ENCODE measurements around the gene LYPD6B.

Gene LYPD6B

DNA sequence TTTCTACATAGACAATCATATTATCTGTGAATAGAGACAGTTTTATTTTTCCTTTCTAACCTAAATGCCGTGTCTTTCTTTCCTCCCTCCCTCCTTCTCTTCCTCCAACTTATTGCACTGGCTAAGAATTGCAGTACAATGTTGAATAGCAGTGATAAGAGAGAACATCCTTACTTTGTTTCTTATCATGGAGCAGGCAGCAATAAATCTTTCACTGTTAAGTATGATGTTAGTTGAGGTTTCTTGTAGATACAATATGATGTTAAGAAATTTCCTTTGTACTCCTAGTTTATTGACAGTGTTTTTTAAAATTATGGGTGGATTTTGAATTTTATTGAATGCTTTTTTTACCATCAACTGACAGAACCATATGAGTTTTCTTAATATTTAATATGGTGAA is 6.0 kb downstream of the LYPD6B start:
- DNase-seq: no peak

DNA sequence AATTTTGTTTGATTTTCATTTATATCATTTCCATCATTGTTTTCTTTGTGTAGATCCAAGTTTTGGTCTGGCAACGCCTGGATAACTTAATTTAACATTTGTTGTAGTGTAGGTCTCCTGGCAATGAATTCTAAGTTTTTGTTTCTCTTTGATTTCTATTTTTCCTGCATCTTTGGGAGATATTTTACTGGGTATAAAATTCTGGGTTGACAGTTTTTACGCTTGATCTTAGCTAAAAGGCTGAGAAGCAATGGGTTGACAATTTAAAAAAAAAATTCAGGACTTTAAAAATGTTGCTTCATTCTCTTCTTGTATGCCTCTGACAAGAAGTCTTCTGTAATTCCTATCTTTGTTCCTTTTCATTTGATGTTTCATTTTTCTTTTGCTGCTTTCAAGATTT is 8.6 kb downstream of the LYPD6B start:
- no peak for DNase-seq

DNA sequence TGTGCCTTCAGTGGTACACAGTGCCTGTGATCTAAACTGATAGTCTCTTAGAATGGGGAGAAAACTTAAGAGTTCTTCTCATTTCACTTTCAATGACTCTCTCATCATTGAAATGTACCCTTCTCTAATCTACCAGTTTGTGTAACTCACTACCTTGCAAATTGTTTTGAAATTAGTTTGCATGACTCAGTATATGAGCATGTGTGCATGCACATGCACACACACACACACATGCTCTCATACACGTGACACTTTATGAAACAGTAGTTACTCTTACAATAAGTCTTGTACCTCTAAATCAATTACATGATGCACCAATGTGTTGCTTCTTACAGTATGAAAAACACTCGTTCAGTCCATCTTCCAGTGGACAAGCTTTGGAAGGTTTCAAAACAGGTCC is 10.6 kb downstream of the LYPD6B start:
- no peak for DNase-seq

DNA sequence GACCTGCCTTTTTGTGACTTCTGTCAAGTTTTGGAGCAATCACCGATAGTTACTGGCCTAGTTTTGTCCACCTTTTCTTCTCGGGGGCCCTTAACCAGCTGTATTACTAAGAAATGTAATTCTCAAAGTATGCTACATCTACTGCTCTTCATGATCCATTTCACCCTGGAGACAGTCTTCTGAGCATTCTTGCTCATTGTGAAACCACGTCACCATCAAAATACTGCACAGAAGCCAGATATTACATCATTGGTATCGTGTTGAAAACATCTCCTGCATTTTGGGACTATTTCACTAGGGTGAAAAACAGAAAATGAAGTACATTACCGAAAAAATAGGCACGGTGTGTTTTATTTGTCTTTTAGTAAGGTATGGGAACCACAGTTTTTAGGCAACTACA is 11.7 kb downstream of the LYPD6B start:
- no peak for DNase-seq

DNA sequence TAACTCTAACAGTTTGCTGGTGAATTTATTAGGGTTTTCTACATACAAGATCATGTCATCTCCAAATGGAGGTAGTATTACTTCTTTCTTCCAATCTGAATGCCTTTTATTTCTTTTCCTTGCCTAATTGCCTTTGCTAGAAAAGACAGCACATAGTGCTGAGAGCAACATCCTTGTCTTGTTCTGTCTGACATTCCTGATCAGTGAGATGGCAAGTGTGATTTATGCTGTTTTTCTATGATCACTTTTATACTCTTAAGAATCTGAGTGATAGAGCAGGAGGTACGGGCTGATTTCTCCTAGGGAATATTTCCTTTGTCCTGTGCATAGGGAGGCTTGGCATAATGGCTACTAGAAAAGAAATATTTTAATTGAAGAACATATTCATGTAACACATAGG is 17.3 kb downstream of the LYPD6B start:
- DNase-seq: no peak

DNA sequence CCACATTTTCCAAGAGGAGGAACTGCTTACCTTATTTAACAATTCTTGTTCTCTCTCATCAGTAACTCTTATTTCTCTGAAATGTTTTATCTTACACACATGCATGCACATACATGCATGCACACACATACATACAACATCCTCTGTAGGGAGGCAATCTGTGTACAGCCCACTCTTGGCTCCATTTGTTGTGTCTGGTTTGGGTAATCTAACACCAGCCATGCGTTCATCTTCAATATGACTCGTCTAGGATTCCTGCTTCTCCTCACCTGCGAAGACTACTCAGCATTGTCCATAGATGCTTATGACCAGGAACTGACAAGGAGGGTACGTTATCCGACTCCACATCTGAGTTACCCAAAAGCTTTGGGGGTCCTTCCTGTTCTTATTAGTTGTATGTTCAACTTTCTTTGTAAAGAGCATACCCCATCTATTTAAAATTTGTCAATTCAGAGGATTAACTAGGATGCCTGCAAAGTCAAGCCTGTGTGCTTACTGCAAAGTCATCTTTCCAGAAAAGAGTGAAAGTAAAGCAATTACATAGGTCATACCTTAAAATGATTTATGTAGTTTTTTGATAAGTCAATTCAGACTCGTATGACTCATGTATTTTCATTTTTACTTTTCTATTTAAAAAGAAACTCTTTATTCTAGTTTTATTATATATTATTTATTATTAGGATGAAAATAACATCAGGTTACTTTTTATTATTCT is 18.2 kb downstream of the LYPD6B start:
- DNase-seq: no peak

DNA sequence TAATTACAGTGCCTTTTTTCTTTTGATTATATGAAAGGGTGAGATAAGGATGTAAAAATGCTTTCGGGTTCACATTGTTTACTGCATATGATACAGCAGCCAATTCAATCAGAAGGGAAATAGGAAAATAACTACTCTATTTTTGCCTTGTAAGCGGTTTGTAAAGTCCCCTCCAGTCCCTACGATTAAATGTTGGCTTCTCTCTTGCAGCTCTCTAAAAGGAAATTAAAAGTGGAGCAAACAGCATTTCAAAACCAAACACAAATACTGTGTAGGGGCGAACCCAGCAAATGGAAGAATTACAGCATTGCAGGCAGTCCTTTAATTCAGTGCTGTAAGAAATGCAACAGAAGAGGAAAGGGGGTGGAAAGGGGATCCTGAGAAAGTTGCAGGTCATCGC is 18.9 kb downstream of the LYPD6B start:
- DNase-seq: no peak

DNA sequence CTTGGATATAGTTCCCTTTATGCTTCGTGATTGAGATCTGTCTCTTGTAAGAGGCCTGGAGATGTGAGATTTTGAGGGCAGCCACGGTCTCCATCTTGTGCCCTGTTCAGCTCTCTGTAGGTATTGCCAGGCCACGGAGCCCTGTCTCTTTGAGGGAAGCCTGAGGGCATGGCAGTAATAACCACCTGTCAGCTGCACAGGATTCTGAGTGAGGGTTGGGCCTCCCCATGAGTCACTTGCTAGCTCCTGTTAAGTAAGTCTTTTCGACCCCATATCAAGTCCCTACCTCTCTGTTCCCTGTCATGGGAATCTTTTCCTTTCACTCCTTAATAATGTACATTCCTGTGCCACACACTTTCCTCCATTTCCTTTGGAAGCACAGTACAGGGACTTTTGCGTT is 20.4 kb downstream of the LYPD6B start:
- no peak for DNase-seq

DNA sequence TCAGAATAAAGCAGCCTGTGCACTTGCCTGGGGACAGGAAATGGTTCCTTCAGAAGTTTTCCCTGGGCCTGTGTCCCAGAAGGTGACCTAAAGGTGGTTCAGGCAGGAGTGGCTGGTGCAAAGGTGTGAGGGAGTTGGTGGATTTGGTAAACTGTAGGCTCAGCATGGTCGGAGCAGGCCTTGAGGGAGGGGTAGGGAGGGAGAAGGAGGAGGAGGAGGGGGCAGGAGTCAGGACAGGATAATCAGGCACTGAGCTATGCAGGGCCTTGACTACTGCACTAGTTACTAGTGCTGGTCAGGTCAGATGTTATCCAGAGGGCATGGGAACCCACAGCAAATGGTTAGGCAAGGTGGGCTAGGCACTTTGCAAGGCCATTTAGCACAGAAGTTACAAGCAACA is 21.3 kb downstream of the LYPD6B start:
- no peak for DNase-seq

DNA sequence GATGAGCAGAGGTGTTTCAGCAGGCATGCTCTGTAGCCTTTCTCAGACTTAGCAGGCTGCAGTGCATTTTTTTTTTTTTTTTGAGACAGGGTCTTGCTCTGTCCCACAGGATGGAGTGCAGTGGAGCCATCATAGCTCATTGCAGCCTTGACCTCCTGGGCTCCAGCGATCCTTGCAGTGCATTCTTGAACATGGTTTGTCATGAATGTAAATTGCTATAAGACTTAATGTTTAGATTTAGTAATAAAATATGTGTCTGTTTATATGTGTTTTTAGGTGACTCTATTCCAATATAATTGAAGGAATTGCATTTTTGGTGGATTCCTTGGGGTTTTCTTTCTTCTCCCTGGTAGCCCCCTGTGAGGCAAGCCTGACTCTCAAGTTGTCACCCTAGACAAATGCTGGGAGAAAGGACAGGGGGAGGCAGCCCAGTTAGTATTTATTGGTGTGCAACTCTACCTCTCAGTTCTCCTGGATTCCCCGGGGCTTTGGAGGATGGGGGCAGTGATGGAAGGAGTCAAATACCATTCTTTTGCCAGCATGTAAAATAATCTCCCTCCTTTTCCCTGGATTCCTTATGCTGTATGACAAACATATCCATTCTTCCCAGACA is 22.7 kb downstream of the LYPD6B start:
- DNase-seq: no peak

DNA sequence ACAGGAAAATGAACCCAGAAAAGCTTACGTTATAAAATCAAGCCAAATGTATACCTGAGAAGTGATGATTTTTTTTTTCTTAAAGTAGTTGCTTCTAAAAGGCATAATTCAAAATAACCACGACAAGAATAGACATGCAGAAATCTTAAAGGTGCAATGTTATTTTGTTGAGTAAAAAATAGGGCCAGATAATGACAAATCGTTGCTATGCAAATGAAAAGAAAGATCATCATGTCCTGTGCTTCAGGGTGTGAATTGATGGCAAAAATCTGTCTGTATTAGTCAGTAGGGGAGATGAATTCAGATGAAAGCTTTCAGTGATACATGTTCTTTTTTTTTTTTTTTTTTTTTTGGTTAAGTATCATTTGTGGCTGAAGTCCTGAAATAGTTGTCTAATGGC is 24.0 kb downstream of the LYPD6B start:
- no peak for DNase-seq

DNA sequence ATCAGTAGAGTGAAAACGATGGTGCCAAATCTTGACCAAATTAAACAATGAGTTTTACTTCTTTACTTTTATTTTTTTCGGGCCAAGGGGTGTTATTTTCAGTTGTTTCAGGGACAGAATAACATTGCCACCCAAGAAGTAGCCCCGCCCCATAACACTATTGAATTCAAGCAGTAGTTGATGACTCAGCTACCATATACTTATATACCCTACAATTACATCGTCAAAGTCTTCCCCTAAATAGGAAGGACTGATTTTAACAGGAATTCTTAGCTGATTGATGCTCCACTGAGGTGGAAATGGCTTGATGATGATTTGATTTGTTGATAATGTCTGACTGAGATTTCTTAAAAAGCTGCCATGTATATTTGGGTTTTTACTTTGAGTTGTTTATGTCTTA is 24.7 kb downstream of the LYPD6B start:
- no peak for DNase-seq

DNA sequence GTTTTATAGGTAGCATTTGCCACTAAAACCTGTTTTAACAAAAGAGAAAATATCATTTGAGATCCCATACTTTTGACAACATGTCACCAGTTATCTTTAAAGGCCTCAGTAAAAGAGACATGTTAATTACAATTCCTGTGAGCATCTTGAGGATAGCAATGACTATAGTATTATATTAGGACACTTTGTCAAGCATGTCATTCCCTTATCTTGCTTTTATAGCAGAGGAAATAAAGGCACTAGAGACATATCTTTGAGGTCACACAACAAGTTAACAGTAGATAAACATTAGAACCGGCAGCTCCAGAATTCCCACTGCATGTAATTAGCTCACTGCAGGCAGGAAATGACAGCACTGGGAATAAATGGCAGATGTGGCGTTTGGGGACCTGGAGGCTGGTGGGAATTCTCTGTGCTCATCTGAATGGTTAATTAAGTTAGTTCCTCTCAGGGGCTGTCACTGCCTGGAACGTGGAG is 25.9 kb downstream of the LYPD6B start:
- DNase-seq: no peak

DNA sequence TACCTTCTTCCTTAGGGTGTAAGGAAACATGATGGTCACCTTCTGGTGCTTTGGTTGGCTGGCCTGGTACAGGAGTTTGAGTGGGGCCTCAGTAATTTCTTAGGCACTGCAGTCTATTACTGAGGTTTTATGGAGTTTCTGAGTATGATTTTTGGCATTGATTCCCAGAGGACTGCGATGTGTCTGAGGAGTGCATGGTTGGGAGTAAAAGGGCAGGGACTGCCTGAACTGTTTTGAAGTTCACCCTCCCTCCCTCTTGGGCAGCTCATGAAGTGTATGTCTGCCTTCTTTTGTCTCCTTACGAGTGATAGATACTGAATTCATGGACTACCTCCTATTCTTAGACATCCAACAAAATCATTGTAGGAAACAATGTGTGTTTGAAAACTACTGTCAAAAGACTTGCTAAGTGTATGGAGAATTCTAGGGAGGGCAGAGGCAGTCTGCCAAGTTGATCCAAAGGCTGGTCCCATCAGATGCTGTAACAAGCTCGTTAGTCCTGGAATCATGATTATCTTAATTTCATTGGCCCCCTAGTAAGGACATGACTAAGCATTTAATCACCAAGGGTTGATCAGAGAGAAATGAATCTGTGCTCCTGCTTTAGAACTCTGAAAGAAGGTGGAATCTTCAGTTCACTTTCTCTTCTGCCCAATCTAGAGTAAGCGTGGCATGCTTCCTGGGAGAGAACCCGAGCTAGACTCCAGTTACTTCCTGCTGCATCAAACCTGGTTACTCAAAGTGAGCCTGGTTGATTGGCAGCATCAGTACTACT is 26.5 kb downstream of the LYPD6B start:
- DNase-seq: no peak

DNA sequence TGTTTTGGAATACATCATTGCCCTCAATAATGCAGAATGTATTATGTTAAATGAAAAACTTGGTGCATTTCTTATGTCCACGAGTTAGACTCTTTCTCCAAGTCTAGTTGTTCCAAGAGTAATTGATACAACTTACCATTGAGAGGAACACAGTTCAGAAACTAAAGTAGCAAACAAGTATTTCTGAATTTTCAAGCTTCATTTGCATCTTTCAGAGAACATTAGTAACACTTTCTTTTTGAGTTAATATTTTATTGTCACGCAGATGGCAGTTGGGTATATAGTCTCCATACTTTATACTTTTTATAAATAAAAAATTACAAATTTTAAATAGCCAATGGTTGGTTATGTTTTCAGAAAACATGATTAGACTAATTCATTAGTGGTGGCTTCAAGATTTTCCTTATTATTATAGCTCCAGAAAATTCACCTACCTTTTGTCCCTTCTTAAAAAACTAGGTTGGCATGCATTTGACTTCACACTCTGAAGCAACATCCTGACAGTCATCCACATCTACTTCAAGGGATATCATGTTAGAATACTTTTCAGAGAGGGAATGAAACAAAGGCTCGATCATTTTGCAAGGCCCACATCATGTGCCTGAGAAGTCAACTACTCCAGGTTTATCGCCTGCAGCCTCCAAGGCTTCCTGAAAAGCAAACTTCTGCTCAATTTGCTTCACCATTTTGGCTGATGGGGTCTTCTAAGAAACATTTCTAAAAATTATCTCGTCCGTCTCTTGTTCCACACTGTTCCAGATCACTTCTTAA is 29.9 kb downstream of the LYPD6B start:
- DNase-seq: no peak

DNA sequence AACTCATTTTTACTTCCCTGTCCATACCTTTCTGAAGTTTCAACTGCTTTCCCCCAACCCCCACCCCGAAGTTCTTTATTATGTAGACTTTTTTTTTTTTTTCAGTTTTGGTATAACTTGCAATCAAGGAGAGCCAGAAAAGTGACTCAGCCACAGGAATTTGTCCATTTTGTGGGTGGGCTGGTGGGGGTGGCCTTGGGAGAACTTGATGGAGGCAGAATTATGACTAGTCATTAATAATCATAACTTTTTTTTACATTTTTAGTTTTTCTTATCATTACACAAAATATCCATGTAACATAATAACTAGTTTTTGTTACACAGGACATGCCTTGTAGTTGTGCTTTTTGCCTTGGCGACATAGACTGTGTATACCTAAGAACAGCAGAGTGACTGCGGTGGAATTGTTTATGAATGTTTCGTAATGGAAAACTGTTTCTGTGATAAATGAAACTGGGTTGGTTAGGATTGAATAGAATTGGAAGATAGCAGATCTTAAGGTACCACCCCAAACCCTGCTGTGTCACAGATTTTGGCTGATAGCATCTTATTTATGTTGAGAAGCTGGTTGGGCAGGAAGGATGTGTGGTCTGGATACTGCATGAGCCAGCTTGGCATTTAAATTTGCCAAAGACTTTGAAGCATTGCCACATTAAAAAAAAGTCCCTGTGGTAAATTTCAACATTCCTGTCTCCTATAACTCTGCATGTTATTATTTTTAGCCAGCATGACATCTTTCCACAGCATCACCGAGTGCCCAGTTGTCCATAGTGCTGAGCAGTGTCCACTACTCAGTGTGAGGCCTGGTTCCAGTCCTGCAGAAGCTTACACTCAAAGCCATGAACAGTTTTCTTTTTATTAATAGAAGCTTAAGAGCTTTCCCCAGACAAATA is 30.7 kb downstream of the LYPD6B start:
- DNase-seq: no peak

DNA sequence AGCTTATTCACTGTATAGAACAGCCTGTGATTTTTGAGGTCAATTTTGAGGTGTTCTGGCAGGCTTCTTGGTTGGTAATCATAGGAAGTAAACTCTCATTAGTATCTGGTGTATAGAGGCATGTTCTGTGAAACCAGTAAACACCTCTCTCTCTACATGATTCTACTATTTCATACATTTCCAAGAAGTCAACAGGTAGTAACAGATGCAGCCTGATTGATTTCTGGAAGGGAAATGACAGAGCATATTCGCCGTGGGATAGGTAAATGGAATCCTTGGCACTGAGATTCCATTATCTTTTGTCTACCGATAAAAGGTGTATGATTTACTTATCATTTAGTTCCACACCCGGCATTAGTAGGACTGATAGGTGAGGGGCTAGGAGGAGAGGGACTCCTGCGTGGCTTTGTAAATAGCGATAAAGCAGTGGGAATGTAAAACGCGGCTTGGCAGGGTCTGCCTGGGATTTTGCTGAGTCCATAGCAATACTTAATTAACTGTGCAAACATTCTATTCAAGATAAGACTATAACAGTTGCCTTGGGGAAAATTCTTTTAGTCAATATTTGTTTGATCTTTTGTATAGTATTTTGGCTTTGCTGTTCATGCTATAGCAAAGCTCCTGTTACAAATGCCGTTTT is 32.3 kb downstream of the LYPD6B start:
- no peak for DNase-seq

DNA sequence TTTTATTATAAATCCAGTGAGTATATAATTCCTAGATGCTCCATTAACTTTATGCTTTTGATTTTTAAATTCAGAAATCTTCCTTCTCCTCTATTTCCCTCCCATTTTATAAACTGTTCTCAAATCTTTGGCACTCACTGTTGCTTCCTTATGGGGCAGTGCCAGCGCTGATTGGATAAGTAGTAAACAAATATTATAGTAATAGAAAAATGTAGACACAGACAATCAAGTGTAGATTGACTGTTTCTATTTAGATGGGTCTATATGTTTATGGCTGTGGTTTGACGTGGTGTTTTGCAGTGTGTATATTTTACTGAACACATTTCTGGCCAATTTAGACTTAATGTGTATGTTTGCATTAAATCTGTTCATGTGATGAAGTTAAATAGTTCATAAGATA is 36.6 kb downstream of the LYPD6B start:
- no peak for DNase-seq

DNA sequence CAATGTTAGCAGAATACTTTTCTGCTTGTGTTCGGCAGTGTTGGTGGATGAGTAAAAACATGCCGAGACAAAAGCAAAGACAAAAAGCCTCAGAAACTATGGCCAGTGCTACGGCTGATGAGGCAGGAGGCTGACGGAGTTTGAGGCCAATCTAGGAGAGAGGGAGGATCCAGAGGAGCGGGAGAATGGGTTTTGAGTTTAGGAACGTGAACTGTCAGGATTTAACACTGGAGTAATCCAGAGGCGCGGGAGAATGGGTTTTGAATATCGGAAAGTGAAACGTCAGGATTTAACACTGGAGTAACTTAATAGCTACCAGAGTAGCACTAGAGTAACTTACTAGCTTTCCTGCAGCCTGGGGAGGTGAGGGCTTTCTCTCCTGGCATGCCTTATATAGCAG is 37.4 kb downstream of the LYPD6B start:
- DNase-seq: no peak

DNA sequence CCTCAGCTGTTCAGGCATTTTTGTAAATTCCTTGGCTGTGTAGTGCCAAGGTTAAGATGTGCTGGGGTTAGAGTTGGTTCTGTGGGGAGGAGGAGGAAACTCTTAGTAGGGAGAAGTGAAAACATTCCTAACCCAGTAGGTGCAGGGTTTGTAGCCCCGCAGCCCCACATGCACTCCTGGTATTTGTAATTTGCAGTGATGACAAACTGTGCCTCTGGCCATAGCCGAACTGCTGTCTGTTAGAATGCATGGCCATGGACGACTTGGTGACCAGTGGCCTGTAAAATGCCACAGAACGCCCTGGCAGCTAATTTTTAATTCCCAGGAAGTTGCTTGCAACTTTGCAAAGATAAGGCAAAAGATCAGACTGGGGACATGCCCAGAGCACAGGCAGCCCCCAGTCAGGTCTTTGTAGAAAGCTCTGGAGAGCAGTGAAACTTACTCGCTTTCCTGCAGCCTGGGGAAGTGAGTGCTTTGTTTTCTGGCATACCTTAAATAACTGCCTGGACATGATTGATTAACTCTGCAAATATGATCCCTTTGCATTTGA is 38.4 kb downstream of the LYPD6B start:
- no peak for DNase-seq

DNA sequence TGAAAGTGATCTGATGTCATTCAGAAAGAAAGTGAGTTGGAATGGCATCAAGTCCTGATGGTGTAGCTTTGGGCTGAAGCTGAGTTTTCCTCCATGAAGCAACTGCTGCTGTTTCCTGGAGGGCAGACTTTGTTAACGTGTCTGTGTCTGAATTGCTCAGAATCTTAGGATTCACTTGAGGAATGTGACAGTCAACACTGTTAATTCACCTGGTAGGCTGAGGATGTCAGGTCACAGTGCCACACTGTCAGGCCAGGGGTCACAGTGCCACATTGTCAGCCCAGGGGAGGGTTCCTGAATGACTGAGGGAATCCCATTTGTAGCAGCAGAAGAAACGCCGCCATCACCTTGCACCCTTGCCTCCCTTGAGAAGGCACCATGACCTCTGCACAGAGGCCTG is 39.4 kb downstream of the LYPD6B start:
- DNase-seq: no peak
